Tibial nerve (tissue), 4 donors: Measurements from ENCODE around the gene HOPX. TPM values are rescaled to one million over a fixed set of nuclear protein-coding genes. Genes with fewer than 3 reads are reported as not detected.

Experiments
- DNase-seq, 2 donors: peaks; one replicate each; pipeline ENCODE4 v3.0.0-alpha.2; 2019; ENCODE audit warnings: low spot score in 2 of 2
- H3K27ac ChIP-seq, 4 donors: fragments of 200-600 bp; sonication (generic) in 3 of 4; one replicate each; pipeline ENCODE4 v1.5.1; 2017 to 2019; ENCODE audit warnings: mild to moderate bottlenecking in 1 of 4
- H3K27me3 ChIP-seq, 2 donors: fragments of 200-600 bp; sonication (generic) in 1 of 2; one replicate each; pipeline versions ENCODE4 v1.5.1 to v1.6.0; 2017 to 2019
- H3K36me3 ChIP-seq, 3 donors: fragments of 200-600 bp; sonication (generic); one replicate each; pipeline ENCODE4 v1.5.1; 2018 to 2019
- H3K4me1 ChIP-seq, 4 donors: fragments of 200-600 bp; sonication (generic) in 3 of 4; one replicate each; pipeline ENCODE4 v1.5.1; 2017 to 2019
- H3K4me3 ChIP-seq, 4 donors: fragments of 200-600 bp; sonication (generic) in 3 of 4; one replicate each; pipeline ENCODE4 v1.5.1; 2017 to 2019; ENCODE audit warnings: mild to moderate bottlenecking in 1 of 4, moderate library complexity in 1 of 4
- H3K9me3 ChIP-seq, 4 donors: fragments of 200-600 bp; sonication (generic) in 3 of 4; one replicate each; pipeline ENCODE4 v1.5.1; 2017 to 2019
- CTCF ChIP-seq, 5 experiments: fragments of 200-600 bp in 3 of 5; fragments of 450-650 bp in 2 of 5; sonication (generic) in 3 of 5; IDR thresholded peaks; one replicate each; pipeline ENCODE4 v1.5.1; 2016 to 2019; ENCODE audit warnings: antibody characterized with exemption in 5 of 5, mild to moderate bottlenecking in 3 of 5, moderate library complexity in 2 of 5
- EP300 ChIP-seq, 2 donors: sonication (generic); formaldehyde crosslinking; IDR thresholded peaks; one replicate each; pipeline ENCODE4 v1.6.1; 2017; ENCODE audit warnings: antibody characterized with exemption in 2 of 2, mild to moderate bottlenecking in 1 of 2
- POLR2A ChIP-seq, 2 donors: fragments of 450-650 bp; IDR thresholded peaks; one replicate each; pipeline ENCODE4 v1.6.1; 2017; ENCODE audit warnings: antibody characterized with exemption in 2 of 2, mild to moderate bottlenecking in 2 of 2, moderate library complexity in 2 of 2
- WGBS, 2 donors: methylation state at CpG; one replicate each; pipeline ENCODE4 v1.1.5; 2018; 5-methylcytosine and 5-hydroxymethylcytosine counted together
- total RNA-seq, 4 donors: library from RNA; depleted of rRNA; stranded (reverse); fragments of >200 nt; gene quantifications; one replicate each; pipeline ENCODE4 v1.1.0, GENCODE V29; 2016

Gene HOPX
- total RNA-seq, 4 donors from 2014 or later = 0.63 to 2.7 (median 1.9) TPM

GRCh38 chr4:56681853-56682525, 893 bp upstream of the HOPX start:
- H3K4me1 ChIP-seq = peaks cover 0 to 7% (median 0%) of the 10 kb centered on the region in 4 donors
- no peak for TF ChIP-seq EP300 (IDR thresholded peaks at IDR 0.05)
- no peak for TF ChIP-seq POLR2A (IDR thresholded peaks at IDR 0.05)
- no peak for TF ChIP-seq CTCF (IDR thresholded peaks at IDR 0.05)
- no peak for DNase-seq
- H3K27me3 ChIP-seq = no peaks in the 10 kb centered on the region
- H3K36me3 ChIP-seq = no peaks in the 10 kb centered on the region
- H3K4me3 ChIP-seq = no peak overlapping the region
- no peak overlapping the region for H3K27ac ChIP-seq
- H3K9me3 ChIP-seq = no peaks in the 10 kb centered on the region
- 44 to 51% methylated on average over 12 of the region's 12 CpGs for WGBS, 2 donors

GRCh38 chr4:56680266-56680665, 830 bp downstream of the HOPX start:
- H3K27ac ChIP-seq = no peak overlapping the region
- TF ChIP-seq CTCF (IDR thresholded peaks at IDR 0.05) (no peak), POLR2A (IDR thresholded peaks at IDR 0.05) (no peak), EP300 (IDR thresholded peaks at IDR 0.05) (no peak)
- H3K4me1 ChIP-seq = peaks cover 0 to 7% (median 0%) of the 10 kb centered on the region in 4 donors
- H3K4me3 ChIP-seq = no peak overlapping the region
- H3K9me3 ChIP-seq = no peaks in the 10 kb centered on the region
- H3K27me3 ChIP-seq = no peaks in the 10 kb centered on the region
- H3K36me3 ChIP-seq = no peaks in the 10 kb centered on the region
- 52 to 73% methylated on average over 1 of the region's 1 CpG for WGBS, 2 donors
- no peak for DNase-seq

- Histone ChIP-seq H3K4me3 (no peak overlapping the region), H3K4me1 (peaks cover 0 to 7% (median 0%) of the 10 kb centered on the region in 4 donors), H3K27ac (no peak overlapping the region), H3K27me3 (no peaks in the 10 kb centered on the region), H3K36me3 (no peaks in the 10 kb centered on the region), H3K9me3 (no peaks in the 10 kb centered on the region)
- WGBS, 2 donors = 56 to 60% methylated on average over 4 of the region's 4 CpGs
- DNase-seq = no peak
- TF ChIP-seq EP300 (IDR thresholded peaks at IDR 0.05) (no peak), POLR2A (IDR thresholded peaks at IDR 0.05) (no peak), CTCF (IDR thresholded peaks at IDR 0.05) (no peak)
These were observed 3.4 kb downstream of the HOPX start for GRCh38 chr4:56677711-56678110.

GRCh38 chr4:56674984-56675383, 6.1 kb downstream of the HOPX start:
- no peak overlapping the region for H3K4me3 ChIP-seq
- H3K9me3 ChIP-seq = no peaks in the 10 kb centered on the region
- H3K27ac ChIP-seq = no peak overlapping the region
- no peaks in the 10 kb centered on the region for H3K4me1 ChIP-seq
- H3K27me3 ChIP-seq = no peaks in the 10 kb centered on the region
- no peak for DNase-seq
- H3K36me3 ChIP-seq = no peaks in the 10 kb centered on the region
- WGBS, 2 donors = 40 to 52% methylated on average over 3 of the region's 3 CpGs
- TF ChIP-seq CTCF (IDR thresholded peaks at IDR 0.05) (no peak), POLR2A (IDR thresholded peaks at IDR 0.05) (no peak), EP300 (IDR thresholded peaks at IDR 0.05) (peak in 1 of 2 donors; percentile 12)

GRCh38 chr4:56671860-56672259, 9.2 kb downstream of the HOPX start:
- TF ChIP-seq POLR2A (IDR thresholded peaks at IDR 0.05) (no peak), CTCF (IDR thresholded peaks at IDR 0.05) (no peak), EP300 (IDR thresholded peaks at IDR 0.05) (no peak)
- no peak for DNase-seq
- Histone ChIP-seq H3K4me1 (no peaks in the 10 kb centered on the region), H3K4me3 (no peak overlapping the region), H3K27ac (no peak overlapping the region), H3K27me3 (no peaks in the 10 kb centered on the region), H3K36me3 (no peaks in the 10 kb centered on the region), H3K9me3 (peaks cover 0 to 9% (median 0%) of the 10 kb centered on the region in 4 donors)
- 77% methylated on average over 2 of the region's 2 CpGs for WGBS, 2 donors
